Activated CD8-positive, alpha-beta memory T cell treated with anti-CD3 and anti-CD28 coated beads for 1 hour (primary cell): Measurements from ENCODE around the gene VEGFC.

Experiments
- DNase-seq, 2 donors: peaks; one replicate each; pipeline ENCODE4 v3.0.0-alpha.2; 2020; ENCODE audit warnings: low read depth in 1 of 2; ENCODE audit errors: extremely low read depth in 1 of 2

VEGFC gene

GRCh38 chr4:176799653-176800052 is 6.9 kb upstream of the VEGFC start:
- no peak for DNase-seq

DNA sequence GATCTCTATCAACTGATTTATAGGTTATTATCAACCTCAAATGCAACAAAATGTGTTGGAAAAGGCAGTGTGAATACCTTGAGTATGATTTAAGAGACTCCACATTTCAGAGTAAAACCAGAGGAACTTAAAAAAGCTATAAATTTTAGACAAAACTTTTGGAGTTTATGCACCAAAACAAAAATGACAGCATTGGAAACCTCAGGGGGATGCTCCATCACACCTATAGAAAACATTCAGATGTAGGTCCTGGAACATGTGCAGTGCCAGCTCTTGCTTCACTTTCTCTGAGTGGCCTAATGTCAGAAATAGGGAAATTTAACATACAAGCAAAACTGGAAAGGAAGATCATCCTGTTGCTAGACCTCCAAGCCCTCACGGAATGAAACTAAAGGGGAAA is 5.8 kb upstream of the VEGFC start:
- no peak for DNase-seq

DNA sequence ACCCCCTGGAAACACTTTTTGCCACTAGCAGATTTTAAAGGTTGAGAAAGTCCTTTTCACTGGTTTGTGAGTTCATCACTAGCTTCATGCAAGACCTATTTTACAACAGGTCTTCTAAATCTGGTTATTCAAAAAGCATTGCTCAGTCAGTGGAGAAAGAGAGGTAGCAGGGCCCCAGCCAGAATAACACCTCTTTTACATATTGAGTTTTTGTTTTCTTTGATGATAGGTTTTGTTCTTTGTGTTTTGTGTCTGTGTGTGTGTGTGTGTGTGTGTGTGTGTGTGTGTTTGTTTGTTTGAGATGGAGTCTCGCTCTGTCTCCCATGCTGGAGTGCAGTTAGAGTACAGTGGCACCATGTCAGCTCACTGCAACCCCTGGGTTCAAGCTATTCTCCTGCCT is 2.7 kb upstream of the VEGFC start:
- DNase-seq: no peak

GRCh38 chr4:176794651-176795050 is 1.9 kb upstream of the VEGFC start:
- DNase-seq: no peak

GRCh38 chr4:176794151-176794550 is 1.4 kb upstream of the VEGFC start:
- DNase-seq: no peak

DNA sequence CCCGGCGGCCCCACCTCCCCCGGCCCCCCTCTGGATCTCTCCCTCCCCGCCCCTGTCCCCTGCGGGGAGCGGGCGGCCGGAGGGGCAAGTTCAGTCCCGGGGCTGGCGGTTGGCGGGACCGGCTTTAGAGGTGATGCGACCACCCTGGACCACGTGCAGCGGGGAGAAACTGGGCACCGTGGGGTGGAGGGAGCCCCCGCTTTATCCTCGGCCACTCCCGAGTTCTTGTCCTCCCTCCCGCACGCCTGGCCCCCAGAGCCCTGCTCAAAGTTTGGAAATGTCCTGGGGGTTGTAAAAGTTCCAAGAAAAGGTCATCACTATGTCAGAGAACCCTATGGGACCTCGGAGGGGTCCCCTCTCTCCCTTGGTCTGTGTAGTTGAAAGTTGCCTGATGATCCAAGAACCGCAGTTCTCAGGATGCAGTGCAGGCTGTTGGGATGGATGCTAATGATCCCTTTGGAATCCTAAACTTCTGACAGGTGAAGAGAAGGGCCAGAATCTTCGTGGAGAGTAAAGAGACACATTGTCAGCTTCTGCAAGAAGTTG is 411 bp upstream of the VEGFC start:
- no peak for DNase-seq

- no peak for DNase-seq
Observed at GRCh38 chr4:176791591-176792325, 964 bp downstream of the VEGFC start.

GRCh38 chr4:176790398-176790797 is 2.3 kb downstream of the VEGFC start:
- no peak for DNase-seq

DNA sequence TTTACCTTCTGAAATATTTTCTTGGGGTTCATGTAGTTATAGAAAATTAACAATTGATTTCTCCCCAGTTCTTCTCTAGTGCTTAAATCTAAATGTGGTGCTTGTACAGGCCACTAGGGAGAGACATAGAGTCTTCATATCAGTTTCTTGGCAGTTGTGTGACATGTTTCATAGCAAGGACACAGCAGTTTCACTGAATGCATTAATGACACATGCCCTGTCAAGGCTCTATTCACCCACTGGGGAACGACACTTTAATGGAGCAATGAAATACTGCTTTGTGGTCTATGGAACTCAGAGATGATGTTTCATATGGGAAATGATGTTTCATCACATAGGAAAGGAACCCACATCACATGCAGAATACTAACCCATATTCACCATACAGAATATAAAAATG is 2.8 kb downstream of the VEGFC start:
- DNase-seq: no peak

DNA sequence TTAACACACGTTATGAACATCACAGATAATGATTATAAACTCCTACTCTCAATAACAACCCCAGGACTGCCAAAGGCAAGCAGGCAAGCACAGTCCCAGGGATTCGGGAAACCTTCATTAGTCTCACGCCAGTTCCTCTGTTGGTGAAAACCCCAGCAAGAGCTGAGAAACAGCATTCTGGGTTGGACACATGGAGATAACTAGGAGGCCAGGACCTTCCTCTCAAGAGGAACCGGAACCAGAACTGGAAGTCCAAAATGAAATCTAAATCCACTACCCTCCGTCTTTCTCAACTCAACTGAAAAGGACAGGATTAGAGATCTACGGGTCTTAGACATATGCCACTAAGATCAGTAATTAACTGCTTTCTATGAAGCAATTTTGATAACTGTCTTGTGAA is 3.8 kb downstream of the VEGFC start:
- no peak for DNase-seq

- DNase-seq: no peak
Observed at GRCh38 chr4:176788248-176788647, 4.5 kb downstream of the VEGFC start.

- DNase-seq: no peak
Observed at GRCh38 chr4:176784816-176785215, 7.9 kb downstream of the VEGFC start.

- DNase-seq: no peak
Observed at GRCh38 chr4:176782794-176783193, 9.9 kb downstream of the VEGFC start.

DNA sequence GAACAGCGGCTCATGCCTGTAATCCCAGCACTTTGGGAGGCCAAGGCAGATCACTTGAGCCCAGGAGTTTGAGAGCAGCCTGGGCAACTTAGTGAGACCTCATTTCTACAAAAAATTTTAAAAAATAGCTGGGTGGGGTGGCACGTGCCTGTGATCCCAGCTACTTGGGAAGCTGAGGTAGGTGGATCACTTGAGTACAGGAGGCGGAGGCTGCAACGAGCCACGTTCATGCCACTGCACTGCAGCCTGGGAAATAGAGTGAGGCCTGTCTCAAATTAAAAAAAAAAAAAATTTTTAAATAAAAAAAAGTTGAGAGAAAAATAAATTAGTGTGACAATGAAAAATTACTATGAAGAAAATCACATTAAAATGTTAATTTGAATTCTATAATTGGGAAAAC is 10.5 kb downstream of the VEGFC start:
- no peak for DNase-seq

GRCh38 chr4:176781739-176782100 is 11.0 kb downstream of the VEGFC start:
- no peak for DNase-seq

- no peak for DNase-seq
Observed at GRCh38 chr4:176780995-176781738, 11.6 kb downstream of the VEGFC start.

- DNase-seq: no peak
Observed at GRCh38 chr4:176779421-176779820, 13.3 kb downstream of the VEGFC start.

GRCh38 chr4:176778491-176778890 is 14.2 kb downstream of the VEGFC start:
- no peak for DNase-seq

- DNase-seq: no peak
Observed at GRCh38 chr4:176778063-176778462, 14.7 kb downstream of the VEGFC start.

DNA sequence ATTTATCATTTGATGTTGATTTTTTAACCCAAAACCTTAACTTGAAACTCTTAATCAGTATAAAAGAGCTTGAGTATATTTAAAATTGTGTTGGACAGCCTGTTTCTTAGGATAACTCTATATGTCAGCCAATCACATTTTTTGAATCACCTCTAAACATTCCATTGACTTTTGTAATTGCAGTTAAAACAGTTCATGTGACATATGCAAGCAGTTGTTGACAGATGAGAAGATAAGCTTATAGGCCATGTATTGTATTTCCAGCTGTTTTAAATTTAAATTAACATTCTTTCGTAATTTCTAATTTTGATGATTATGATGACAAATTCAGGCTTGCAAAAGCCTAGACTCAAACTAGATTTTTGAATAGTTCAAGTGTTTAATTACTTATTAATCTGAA is 17.4 kb downstream of the VEGFC start:
- no peak for DNase-seq

- no peak for DNase-seq
Observed at GRCh38 chr4:176774852-176775251, 17.9 kb downstream of the VEGFC start.

DNA sequence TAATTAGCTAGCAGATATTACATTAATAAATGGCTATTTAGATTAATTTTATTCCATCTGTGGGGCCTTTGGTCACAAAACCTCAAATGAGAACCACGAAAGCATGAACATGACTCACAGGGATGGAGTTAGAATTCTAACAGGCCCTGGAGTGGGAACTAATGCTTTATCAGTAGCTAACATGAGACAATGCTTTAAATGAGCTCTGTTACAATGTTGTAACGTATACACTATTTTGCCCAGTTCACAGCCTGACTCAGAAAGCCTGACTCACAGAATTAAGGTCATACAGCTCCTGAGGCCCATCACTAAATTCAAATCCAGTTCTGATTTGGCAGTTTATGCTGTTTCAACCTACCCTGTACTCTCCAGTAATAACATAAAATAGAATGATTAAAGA is 23.2 kb downstream of the VEGFC start:
- DNase-seq: no peak
